HG03342 (cell line): ENCODE results near the gene NUP188.

Experiments
- ATAC-seq: cut with Tn5 transposase; IDR thresholded peaks from one replicate; pipeline ENCODE4 v1.9.1; 2021; ENCODE audit warnings: mild to moderate bottlenecking, moderate library complexity; ENCODE audit not compliant: unreplicated experiment

The NUP188 gene

DNA sequence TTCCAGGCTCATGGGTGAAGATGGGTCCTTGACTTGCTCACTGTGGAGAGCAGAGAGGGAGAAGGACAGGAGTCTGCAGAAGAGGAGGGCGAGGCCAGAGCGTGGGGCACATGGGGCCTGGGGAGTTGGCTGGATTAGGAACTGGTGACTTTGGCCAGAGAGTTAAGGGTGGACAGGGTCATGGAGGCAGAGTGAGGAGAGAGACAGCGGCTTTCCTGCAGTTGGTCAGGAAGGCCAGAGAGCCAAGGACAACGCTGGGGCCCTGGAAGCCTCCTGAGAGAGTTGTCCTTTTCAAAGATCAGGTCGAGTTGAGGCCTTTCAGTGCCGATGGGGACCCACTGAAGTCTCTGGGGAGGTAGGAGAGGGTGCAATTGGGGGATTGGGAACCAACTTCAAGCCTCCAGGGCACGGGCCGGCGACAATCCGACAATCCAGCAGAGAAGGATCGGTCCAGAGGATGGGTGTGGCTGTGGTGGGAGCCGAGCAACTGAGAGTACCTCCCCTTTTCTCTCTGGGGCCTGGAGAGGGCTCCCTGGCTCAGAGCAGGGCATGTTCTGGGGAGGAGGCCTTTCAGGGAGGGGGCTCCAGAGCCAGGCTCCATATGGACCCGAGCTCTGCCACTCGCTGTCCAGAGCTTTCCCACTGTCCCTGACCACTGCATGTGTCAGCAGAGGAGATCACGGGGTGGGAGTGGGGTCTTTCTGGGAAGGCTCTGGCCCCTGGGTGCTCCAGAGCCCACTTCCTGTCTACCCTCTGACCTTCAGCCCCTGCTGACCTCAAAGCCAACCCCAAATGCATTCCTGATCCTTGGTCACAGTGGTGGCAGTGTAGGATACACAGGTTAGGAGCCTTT lies 34.2 kb upstream of the NUP188 start:
- ATAC-seq = no peak

DNA sequence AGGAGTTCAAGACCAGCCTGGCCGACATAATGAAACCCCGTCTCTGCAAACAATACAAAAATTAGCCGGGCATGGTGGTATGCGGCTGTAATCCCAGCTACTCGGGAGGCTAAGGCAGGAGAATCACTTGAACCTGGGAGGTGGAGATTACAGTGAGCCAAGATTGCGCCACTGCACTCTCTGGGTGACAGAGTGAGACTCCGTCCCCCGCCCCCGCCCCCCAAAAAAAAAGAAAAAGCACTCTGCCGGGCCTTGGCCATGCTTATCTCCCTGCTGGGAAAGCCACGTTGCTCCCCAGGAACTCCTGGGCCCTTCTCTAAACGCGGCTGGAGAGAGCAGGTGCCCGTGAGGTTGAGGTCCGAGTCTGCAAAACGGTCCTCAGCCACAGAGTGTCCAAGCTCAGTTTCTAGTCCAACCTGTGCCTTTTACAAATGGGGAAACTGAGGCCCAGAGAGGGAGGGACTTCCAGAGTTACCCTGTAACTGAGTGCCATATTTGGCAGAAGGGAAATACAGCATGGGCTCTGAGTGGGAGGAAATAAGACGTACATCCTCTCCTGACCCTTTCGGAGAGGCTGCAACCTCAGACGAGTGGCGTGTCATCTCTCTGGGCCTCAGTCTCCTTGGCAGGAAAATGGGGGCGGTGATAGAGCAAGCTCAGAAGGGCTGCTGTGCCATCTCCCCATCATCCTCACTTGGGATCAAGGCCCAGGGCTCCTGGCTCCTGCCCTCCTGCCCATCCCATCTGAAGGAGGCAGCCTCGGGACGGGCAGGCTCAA lies 33.3 kb upstream of the NUP188 start:
- ATAC-seq = no peak

DNA sequence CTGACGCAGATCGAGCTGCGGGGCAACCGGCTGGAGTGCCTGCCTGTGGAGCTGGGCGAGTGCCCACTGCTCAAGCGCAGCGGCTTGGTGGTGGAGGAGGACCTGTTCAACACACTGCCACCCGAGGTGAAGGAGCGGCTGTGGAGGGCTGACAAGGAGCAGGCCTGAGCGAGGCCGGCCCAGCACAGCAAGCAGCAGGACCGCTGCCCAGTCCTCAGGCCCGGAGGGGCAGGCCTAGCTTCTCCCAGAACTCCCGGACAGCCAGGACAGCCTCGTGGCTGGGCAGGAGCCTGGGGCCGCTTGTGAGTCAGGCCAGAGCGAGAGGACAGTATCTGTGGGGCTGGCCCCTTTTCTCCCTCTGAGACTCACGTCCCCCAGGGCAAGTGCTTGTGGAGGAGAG lies 31.3 kb upstream of the NUP188 start:
- no peak for ATAC-seq

DNA sequence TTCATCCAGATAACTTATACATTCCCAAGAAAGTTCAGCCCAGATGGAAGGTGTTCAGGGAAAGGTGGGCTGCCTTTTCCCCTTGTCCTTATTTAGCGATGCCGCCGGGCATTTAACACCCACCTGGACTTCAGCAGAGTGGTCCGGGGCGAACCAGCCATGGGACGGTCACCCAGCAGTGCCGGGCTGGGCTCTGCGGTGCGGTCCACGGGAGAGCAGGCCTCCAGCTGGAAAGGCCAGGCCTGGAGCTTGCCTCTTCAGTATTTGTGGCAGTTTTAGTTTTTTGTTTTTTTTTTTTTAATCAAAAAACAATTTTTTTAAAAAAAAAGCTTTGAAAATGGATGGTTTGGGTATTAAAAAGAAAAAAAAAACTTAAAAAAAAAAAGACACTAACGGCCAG lies 30.8 kb upstream of the NUP188 start:
- ATAC-seq = no peak

DNA sequence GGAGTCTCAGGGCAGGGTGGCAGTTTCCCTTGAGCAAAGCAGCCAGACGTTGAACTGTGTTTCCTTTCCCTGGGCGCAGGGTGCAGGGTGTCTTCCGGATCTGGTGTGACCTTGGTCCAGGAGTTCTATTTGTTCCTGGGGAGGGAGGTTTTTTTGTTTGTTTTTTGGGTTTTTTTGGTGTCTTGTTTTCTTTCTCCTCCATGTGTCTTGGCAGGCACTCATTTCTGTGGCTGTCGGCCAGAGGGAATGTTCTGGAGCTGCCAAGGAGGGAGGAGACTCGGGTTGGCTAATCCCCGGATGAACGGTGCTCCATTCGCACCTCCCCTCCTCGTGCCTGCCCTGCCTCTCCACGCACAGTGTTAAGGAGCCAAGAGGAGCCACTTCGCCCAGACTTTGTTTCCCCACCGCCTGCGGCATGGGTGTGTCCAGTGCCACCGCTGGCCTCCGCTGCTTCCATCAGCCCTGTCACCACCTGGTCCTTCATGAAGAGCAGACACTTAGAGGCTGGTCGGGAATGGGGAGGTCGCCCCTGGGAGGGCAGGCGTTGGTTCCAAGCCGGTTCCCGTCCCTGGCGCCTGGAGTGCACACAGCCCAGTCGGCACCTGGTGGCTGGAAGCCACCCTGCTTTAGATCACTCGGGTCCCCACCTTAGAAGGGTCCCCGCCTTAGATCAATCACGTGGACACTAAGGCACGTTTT lies 30.2 kb upstream of the NUP188 start:
- ATAC-seq = no peak

DNA sequence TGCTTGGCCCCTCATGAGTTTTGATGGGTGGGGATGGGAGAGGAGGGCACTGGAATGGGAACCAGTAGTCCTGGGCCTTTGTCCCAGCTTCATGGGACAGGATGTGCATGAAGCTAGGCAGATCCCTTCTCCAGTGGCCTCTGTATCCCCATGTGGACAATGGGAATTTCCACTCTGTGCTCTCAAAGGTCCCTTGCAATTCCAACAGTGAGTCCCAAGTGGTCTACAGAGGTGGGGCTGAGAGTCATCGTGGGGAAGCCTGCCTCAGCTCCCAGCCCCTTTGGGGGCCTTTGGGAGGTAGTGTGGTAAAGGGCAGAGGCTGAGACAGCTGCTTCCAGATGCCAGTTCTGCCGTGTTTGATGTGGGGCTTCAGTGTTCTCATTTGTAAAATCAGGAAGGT lies 28.6 kb upstream of the NUP188 start:
- ATAC-seq = no peak

DNA sequence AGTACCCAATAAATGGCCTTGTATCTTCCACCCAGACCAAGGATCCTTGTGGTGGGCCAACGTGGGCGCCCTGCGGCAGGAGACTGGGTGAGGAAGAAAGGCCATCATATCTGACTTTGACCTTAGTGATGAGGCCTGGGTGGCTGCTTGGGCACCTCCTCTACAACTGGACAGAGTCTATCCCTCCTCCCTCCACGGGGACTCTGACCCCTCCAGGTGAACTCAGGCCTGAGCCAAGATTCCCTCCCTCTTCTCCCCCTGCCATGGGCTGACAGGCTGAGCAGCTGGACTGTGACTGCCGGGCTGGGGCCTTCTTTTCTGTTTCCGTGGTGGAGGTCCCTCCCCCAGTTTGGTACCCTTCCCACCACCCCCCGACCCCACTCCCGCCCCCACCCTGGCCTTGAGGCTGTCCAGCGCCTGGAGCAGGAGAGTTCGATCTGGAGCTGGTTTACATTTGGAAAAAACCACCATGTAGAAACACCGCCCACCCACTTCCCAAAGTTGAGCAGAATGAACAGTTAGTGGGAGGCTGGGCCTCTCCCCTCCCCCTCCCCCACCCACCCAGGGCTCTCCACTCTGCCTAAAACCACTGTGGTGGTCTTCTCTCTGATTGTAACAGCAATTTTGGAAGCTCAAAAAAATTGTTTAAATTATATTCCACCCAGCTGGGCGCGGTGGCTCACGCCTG lies 28.0 kb upstream of the NUP188 start:
- ATAC-seq = no peak

DNA sequence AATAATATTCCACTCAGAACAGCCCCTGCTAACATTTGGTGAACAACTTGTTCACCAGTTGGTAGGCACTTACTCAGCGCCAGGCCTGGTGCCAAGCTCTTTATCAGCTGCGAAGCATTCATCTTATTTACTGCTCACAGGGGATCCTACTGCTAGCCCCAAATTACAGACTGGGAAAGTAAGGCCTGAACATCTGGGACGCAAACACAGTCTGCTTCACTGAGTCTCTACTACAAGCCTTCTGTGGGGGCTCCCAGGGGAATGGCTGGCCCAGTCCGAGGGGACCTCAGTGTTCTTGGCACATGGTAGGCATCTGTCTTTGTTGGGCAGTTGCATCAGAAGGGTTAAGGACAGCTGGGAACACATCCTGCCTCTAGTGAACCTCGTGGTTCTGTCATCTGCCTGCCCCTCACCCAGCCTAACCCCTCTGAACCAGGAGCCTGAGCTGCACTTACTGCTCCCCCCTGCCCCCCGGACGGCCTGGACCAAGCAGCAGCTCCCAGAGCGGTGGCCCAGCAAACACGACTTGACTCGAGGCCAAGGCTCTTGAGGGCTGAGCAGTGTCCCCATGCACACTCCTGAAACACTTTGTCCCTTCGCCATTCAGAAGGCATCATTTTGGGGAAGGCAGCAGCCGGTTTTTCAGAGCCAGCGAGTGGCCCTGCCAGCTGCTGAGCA lies 27.0 kb upstream of the NUP188 start, which contains the start of gene PHYHD1:
PHYHD1 (plus strand) TSS at position 602 of the 678 bp plus-strand sequence. CDS start 1,342 bp downstream, outside the sequence.
- no peak for ATAC-seq

DNA sequence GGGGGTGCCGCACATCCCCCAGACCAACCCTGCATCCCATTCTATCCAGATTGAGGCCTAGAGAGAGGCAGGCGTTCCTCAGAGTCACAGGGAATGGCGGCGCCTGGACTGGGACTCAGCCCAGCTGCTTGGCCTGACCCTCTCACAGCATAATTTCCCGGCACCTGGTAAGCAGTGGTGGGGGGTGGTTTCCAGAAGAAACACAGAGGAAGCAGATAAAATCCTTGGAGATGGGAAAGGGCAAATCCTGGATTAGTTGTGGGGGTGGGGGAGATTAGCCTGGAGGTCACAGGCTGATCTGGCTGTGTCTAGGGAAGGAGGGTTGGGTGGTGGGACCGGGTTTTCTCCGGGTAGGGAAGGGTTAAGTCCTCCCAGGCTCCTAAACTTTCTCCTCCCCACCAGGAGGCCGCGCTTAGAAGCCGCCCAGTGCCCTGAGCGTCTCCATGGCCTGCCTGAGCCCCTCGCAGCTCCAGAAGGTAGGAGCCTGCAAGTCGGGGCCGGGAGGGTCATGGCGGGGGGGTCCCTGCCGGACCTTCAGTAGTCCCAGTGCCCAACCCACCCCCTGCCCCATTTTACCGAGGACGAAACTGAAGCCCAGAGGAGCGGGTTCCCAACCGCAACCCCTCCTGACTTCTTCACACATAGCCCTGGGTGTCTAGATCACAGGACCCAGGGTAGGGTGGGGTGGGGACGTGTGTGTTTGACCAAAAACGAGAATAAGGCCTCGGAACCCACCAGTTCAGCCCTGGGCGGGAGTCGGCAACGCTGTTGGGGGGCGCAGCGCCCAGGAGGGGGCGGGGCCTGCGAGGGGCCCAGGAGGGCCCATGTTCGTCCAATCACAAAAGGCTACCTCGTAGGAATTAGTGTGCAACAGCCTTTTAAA lies 25.4 kb upstream of the NUP188 start:
- ATAC-seq = no peak

DNA sequence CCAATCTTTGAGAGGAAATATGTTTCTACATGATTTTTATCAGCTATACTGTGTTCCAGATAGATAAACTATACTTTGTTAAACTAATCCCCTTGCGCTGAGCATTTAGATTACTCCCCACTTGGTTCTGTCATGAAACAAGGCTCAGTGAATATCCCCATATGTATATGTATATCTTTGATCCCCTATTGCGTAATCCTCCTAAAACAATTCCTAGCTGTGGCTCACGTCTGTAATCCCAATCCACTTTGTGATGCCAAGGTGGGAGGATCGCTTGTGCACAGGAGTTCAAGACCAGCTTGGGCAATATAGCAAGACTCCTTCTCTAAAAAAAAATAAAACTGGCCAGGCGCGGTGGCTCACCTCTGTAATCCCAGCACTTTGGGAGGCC lies 24.0 kb upstream of the NUP188 start:
- no peak for ATAC-seq

DNA sequence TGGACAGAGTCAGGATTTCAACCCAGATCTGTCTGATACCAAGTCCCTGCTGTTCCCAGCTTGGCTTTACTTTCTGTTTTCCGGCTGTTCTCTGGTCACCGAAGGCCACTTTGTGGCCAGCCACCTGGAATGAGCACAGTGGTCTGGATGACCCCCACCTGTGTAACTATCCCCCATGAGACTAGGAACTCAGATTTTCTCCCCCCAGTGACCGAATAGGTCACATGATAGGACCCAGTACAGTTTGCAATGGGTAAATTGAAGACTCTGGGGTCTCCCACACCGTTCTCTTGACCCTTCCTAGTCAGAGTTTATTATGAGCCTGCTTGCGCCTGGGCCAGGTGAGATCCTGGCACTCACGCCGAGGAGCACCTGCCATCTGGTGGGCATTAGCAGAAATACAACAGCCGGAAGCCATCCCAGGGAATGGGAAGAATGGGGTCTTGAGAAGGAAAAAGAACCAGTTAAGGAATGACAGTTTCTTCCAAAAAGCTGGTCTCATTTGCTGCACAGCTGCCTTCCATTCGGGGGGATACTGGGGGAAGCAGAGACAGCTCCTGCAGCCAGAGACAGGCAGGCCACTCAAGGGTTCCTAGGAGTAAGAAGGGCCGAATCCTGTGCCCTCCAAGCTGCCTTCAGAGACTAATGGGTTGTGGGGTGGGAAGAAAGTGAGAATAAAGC lies 19.6 kb upstream of the NUP188 start:
- ATAC-seq = no peak

DNA sequence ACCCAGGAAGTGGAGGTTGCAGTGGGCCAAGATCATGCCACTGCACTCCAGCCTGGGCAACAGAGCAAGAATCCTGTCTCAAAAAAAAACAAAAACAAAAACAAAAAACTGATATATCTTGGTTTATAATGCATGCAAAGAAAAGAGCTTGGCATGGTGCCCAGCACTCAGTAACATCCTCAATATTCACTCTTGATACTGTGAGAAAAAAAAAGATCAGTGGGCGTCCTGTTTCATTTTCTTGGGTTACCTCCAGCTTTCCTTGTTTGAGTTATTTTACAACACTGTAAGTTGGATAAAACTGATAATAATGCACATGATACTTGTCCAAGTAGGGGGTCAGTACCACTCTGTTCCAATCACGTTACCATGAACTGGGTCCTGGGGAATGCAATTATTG lies 18.9 kb upstream of the NUP188 start:
- ATAC-seq = no peak

DNA sequence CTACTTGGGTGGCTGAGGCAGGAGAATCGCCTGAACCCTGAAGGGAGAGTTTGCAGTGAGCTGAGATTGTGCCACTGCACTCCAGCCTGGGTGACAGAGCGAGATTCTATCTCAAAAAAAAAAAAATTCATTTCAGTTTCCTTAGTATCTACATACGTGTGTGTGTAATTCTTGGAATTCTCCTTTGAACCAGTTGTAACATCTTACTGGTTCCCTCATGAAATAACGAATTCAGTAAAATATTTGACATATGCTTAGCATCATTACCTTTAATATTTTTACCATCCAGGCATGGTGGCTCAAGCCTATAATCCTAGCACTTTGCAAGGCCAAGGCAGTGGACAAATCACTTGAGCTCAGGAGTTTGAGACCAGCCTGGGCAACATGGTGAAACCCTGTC lies 17.9 kb upstream of the NUP188 start:
- no peak for ATAC-seq

DNA sequence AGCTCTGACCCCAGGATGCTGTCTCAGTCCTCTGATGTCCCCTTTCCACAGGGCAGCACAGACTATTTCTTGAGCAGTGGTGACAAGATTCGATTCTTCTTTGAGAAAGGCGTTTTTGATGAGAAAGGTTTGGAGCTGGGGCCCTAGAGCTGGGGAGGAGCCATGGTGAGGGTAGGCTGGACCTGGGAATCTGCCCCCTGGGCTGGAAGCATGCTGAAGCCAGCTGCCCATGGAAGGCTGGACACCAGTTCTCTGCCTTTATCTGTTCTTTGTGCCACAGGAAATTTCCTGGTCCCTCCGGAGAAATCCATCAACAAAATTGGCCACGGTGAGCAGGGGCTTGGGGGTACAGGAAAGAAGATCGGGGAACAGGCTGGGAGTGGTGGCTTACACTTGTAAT lies 13.8 kb upstream of the NUP188 start:
- no peak for ATAC-seq

DNA sequence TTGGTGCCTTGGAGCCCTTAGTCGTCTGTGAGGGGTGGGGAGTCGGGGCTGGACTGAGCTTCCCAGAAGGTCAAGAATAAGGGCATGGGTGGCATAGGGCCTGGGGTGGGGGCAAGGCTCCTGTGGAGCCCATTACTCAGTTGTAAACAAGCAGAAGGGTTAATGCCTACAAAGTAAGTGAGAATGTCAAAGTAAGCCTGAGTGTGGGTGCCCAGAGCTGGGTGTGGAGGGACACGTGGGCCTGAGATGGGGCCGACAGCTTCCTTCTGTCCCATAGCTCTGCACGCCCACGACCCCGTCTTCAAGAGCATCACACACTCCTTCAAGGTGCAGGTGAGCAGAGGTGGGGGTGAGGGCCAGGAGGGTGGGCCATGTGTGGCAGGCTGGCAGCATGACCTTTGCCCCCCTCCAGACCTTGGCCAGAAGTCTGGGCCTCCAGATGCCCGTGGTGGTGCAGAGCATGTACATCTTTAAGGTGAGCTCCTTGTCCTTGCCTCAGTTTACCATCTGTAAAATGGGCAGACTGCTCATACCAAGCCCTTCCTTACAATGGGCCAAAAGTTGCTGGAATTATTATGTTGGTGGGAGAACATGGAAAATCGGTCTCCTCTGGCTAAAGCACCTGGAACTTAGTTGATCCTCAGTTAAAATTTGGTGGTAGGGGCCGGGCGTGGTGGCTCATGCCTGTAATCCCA lies 11.2 kb upstream of the NUP188 start:
- ATAC-seq = no peak

DNA sequence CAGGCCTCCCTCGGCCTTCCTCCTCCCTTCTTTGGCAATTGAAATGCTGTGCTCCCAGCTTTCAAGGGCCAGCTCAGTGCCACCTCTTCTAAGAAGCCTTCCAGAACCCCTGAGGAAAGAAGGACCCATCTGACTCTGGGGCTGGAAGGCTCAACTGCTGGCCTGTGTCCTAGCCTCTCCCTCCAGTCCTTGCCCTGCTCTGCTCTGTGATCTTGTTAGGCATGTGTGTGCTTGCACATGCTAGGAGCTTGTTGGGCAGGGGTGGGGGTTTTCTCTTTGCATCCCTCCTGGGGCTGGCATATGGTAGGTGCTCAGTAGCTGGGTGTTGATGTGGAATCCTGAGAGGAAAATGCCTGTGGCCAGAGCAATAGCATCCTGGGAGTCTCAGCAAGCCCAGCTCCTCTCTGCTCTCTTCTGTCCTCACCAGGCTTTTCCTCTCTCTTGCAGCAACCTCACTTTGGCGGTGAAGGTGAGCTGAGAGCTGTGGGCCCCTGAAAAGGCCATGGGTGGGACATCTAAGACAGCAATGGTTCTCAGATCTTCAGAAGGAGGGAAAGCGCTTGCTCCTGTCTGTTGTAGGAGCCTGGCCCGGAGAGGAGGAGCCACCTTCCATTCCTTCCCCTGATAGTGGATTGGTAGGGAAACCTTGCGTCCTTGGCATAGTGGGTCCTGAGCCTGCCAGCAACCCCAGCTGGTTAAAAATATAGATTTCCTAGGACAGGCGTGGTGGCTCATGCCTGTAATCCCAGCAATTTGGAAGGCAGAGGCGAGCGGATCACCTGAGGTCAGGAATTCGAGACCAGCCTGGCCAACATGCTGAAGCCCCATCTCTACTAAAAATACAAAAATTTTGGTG lies 10.0 kb upstream of the NUP188 start:
- ATAC-seq = no peak

DNA sequence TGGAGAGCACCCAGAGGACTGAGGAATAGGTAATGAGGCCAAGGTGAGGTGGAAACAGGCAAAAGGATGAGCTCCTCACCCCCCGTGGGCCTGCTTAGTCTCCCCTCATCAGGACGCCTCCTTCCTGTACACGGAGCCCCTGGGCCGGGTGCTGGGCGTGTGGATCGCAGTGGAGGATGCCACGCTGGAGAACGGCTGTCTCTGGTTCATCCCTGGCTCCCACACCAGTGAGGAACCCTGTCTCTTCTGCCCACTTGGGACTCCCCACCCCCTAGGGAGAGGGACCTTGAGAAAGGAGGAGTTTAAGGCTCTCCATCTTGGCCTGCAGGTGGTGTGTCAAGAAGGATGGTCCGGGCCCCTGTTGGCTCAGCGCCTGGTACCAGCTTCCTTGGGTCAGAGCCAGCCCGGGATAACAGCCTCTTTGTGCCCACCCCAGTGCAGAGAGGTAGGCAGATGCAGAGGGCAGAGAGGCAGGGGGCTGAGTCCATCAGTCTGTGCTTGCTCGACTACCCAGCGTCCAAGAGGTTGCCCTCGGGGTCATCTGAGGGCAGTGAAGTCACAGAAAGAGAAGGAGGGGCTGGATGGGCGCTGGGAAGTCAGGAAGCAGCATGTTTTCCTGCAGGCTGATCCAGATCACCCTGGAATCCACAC lies 7.1 kb upstream of the NUP188 start:
- no peak for ATAC-seq
